Choroid plexus epithelial cell (primary cell): ENCODE results near the gene TOMM34.

Source experiments
- DNase-seq: peaks from one replicate; pipeline ENCODE4 v3.0.0-alpha.2; 2010; ENCODE audit warnings: low read depth
- H3K4me3 ChIP-seq: 2 replicates; pipeline ENCODE4 v1.5.1; 2011; ENCODE audit warnings: low read depth, mild to moderate bottlenecking, control low read depth, low read length, moderate library complexity
- TF ChIP-seq, protein P1 (sequence below): conservative IDR thresholded peaks from 2 replicates; pipeline ENCODE4 v1.5.1; 2011; ENCODE audit warnings: low read depth, mild to moderate bottlenecking, control low read depth, inconsistent platforms, low read length, moderate library complexity

Gene TOMM34

DNA sequence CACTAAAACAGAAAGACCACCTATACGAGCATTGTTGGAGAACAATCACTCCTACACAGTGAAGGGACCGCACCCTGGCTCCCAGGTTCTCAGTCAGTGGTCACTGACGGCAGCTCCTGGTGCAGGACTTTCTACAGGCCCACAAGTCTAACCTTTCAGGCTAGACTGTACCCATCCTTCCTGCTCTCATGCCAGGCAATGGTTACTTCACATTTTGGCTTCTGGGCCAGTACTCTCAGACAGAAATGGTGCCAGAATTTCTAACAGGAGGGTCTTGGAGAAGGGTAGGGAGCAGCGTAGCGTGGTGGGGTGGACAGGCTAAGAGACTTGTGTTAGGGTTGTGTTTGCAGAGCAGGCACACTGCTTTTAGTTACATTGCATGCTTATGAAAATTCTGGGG lies 12.1 kb downstream of the TOMM34 start:
- TF ChIP-seq, protein P1, sequence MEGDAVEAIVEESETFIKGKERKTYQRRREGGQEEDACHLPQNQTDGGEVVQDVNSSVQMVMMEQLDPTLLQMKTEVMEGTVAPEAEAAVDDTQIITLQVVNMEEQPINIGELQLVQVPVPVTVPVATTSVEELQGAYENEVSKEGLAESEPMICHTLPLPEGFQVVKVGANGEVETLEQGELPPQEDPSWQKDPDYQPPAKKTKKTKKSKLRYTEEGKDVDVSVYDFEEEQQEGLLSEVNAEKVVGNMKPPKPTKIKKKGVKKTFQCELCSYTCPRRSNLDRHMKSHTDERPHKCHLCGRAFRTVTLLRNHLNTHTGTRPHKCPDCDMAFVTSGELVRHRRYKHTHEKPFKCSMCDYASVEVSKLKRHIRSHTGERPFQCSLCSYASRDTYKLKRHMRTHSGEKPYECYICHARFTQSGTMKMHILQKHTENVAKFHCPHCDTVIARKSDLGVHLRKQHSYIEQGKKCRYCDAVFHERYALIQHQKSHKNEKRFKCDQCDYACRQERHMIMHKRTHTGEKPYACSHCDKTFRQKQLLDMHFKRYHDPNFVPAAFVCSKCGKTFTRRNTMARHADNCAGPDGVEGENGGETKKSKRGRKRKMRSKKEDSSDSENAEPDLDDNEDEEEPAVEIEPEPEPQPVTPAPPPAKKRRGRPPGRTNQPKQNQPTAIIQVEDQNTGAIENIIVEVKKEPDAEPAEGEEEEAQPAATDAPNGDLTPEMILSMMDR, result no peak
- DNase-seq, result no peak
- no peak overlapping the region for H3K4me3 ChIP-seq

DNA sequence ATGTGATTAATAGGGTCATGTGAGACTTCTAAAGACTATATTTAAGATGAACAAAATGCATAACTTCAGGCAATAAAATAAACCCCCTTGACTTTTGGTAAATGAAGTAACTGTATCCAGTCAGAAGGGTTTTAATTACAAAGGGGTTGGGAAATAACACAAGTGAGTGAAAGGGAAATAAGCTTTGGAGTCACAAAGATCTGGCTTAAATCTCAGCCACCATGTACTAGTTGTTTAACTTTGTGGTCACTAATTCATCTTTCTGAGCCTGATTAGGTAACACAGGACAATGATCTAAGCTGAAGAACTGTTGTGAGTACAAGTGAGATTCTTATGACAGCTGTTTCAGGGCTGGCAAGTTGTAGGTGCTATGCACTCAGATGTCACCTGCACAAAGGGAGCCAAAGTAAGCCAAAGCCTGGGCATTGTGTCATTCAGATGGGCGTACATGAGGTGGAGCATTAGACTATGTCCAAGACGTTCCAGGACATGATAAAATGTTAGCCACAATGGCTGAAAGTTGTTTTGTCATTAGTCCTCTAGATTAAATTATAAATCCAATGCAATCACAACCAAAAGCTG lies 13.8 kb downstream of the TOMM34 start:
- no peak overlapping the region for H3K4me3 ChIP-seq
- TF ChIP-seq, protein P1, result no peak
- DNase-seq, result no peak

GRCh38 chr20:44945261-44945660 lies 14.9 kb downstream of the TOMM34 start:
- TF ChIP-seq, protein P1, result no peak
- H3K4me3 ChIP-seq, result no peak overlapping the region
- no peak for DNase-seq

GRCh38 chr20:44943828-44944227 lies 16.4 kb downstream of the TOMM34 start:
- no peak overlapping the region for H3K4me3 ChIP-seq
- TF ChIP-seq, protein P1, result no peak
- DNase-seq, result no peak

- no peak overlapping the region for H3K4me3 ChIP-seq
- TF ChIP-seq, protein P1, result no peak
- DNase-seq, result no peak
These were observed 17.8 kb downstream of the TOMM34 start for GRCh38 chr20:44942264-44942973.

DNA sequence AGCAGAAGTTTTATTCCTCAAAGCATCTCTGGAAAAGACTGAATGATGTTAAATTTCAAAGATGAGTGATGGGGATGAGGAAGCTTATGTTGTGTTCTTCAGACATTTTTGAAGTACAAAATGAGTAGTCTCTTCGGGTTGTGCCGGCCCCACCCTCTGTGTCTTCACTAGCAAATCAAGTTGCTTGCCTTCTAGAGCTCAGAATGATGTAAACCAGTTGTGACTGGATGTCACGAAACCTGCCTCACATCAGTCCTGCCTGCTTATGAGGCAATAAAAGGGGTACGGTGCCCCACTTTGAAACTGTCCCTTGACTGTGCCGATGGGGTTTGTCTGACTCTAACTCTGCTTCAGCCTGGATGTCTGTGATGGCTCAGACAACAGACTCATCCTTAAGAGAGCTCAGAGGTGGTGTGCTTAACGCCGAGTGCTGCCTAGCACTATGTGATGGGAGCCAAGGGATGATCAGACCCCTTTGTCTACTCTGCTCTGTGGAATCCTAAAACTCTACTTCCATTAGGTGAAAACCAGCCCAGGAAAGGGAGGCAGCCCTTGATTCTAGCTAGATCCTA lies 19.0 kb downstream of the TOMM34 start:
- no peak for DNase-seq
- TF ChIP-seq, protein P1, result no peak
- H3K4me3 ChIP-seq, result no peak overlapping the region
